CD4-positive, alpha-beta T cell (primary cell): Measurements from ENCODE around the gene FGF5. TPM values are rescaled to one million over a fixed set of nuclear protein-coding genes. Genes with fewer than 3 reads are reported as not detected.

ENCODE experiments used
- ATAC-seq: fragments of 200-7000 bp; cut with Tn5 transposase; one replicate; pipeline ENCODE4 v1.10.0; 2022; ENCODE audit warnings: mild to moderate bottlenecking; ENCODE audit not compliant: poor library complexity
- CTCF ChIA-PET: fragments of 350-600 bp; sonication (Branson Sonifier 250); formaldehyde crosslinking; loops from one replicate; lab custom pipeline; 2021; ENCODE audit warnings: antibody characterized with exemption, inconsistent platforms; lab: Charles Lee
- POLR2A ChIA-PET: fragments of 350-600 bp; sonication (Branson Sonifier 250); formaldehyde crosslinking; loops from one replicate; lab custom pipeline; 2021; ENCODE audit warnings: antibody characterized with exemption, inconsistent platforms; lab: Charles Lee
- DNase-seq, 14 experiments: peaks; one replicate each; pipeline ENCODE4 v3.0.0-alpha.2; 2013 to 2020; ENCODE audit warnings: mixed read lengths in 2 of 14
- H3K27ac ChIP-seq, 2 donors: one replicate each; pipeline versions ENCODE4 v1.5.1 to v1.7.0; 2013; ENCODE audit warnings: low read length in 2 of 2, low read depth in 1 of 2, mild to moderate bottlenecking in 1 of 2
- H3K27me3 ChIP-seq, 2 experiments: 1 replicate in 1 of 2; 2 replicates in 1 of 2; pipeline versions ENCODE4 v1.6.1 to v1.7.0; 2013; ENCODE audit warnings: low read length in 2 of 2, control low read depth in 1 of 2, mild to moderate bottlenecking in 1 of 2, moderate library complexity in 1 of 2; ENCODE audit not compliant: insufficient read depth in 2 of 2, control insufficient read depth in 1 of 2
- H3K36me3 ChIP-seq: one replicate; pipeline ENCODE4 v1.6.1; 2013; ENCODE audit warnings: low read length, control low read depth; ENCODE audit not compliant: insufficient read depth
- H3K4me1 ChIP-seq: one replicate; pipeline ENCODE4 v1.6.1; 2013; ENCODE audit warnings: low read length, control low read depth; ENCODE audit not compliant: insufficient read depth
- H3K4me3 ChIP-seq: one replicate; pipeline ENCODE4 v1.5.1; 2013; ENCODE audit warnings: mild to moderate bottlenecking, low read length, moderate library complexity
- H3K9me3 ChIP-seq, 2 experiments: 1 replicate in 1 of 2; 2 replicates in 1 of 2; pipeline versions ENCODE4 v1.6.1 to v1.7.0; 2013; ENCODE audit warnings: low read length in 2 of 2, mild to moderate bottlenecking in 2 of 2, control low read depth in 1 of 2, moderate library complexity in 1 of 2; ENCODE audit not compliant: control insufficient read depth in 1 of 2, insufficient read depth in 1 of 2
- H3K27ac Mint-ChIP-seq: one replicate; pipeline ENCODE4 v1.8.0; 2020; ENCODE audit warnings: mixed read lengths
- H3K27me3 Mint-ChIP-seq: one replicate; pipeline ENCODE4 v1.8.0; 2021; ENCODE audit warnings: mixed read lengths
- H3K36me3 Mint-ChIP-seq: one replicate; pipeline ENCODE4 v1.8.0; 2021; ENCODE audit warnings: low read depth, mixed read lengths
- H3K4me1 Mint-ChIP-seq: one replicate; pipeline ENCODE4 v1.8.0; 2021; ENCODE audit warnings: low read depth, mixed read lengths
- H3K4me3 Mint-ChIP-seq: one replicate; pipeline ENCODE4 v1.8.0; 2020; ENCODE audit warnings: mild to moderate bottlenecking, mixed read lengths
- H3K9me3 Mint-ChIP-seq: one replicate; pipeline ENCODE4 v1.8.0; 2020; ENCODE audit warnings: mixed read lengths
- intact Hi-C, 2 experiments: fragments of 100-400 bp; cut with DNase I in 1 of 2; cut with micrococcal nuclease in 1 of 2; formaldehyde crosslinking; loops; one replicate each; pipeline versions ENCODE4 v1.15.1 to v1.9.0; 2023 to 2025; cut with DNase I, micrococcal nuclease
- total RNA-seq, 174 experiments: library from RNA in 2 of 174; stranded (reverse) in 2 of 174; gene quantifications; one replicate each; pipeline ENCODE4 v1.2.3 and lab custom pipeline; 2021 to 2026
- TF ChIP-seq, protein P1 (sequence below): fragments of 200-600 bp; IDR thresholded peaks from one replicate; pipeline ENCODE4 v1.8.0; 2022; ENCODE audit warnings: antibody characterized with exemption, mild to moderate bottlenecking

Gene FGF5
- total RNA-seq, 2 experiments from 2014 or later, result 0.05 to 0.06 TPM

DNA sequence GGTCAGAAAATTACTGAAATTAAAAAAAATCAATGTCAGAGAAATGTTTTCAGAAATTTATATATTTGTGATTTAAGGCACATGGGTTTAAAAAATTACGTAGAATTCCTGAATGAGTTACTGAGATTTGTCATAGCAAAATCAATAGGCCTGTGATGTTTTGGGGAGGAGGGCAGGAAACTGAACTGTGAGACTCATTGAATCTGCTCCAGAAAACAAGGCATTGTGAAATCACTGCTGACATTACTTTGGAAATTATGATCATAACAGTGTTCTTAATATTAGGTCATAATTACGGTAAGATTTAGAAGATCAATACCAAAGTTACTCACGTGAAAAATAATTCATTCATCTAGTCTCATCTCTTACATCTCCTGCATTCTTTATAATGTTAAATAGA lies 5.3 kb downstream of the FGF5 start:
- intact Hi-C loops, result no loop called here
- DNase-seq (no peak), ATAC-seq (no peak)
- Mint-ChIP-seq H3K4me3 (no peak overlapping the region), H3K4me1 (peaks cover 16% of the 10 kb centered on the region), H3K9me3 (no peaks in the 10 kb centered on the region), H3K27me3 (peaks cover 59% of the 10 kb centered on the region), H3K36me3 (no peaks in the 10 kb centered on the region), H3K27ac (no peak overlapping the region)
- peaks cover 22 to 47% of the 10 kb centered on the region in 2 experiments for H3K27me3 ChIP-seq
- H3K36me3 ChIP-seq, result no peaks in the 10 kb centered on the region
- H3K4me3 ChIP-seq, result no peak overlapping the region
- TF ChIP-seq, protein P1, sequence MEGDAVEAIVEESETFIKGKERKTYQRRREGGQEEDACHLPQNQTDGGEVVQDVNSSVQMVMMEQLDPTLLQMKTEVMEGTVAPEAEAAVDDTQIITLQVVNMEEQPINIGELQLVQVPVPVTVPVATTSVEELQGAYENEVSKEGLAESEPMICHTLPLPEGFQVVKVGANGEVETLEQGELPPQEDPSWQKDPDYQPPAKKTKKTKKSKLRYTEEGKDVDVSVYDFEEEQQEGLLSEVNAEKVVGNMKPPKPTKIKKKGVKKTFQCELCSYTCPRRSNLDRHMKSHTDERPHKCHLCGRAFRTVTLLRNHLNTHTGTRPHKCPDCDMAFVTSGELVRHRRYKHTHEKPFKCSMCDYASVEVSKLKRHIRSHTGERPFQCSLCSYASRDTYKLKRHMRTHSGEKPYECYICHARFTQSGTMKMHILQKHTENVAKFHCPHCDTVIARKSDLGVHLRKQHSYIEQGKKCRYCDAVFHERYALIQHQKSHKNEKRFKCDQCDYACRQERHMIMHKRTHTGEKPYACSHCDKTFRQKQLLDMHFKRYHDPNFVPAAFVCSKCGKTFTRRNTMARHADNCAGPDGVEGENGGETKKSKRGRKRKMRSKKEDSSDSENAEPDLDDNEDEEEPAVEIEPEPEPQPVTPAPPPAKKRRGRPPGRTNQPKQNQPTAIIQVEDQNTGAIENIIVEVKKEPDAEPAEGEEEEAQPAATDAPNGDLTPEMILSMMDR, result no peak
- H3K4me1 ChIP-seq, result peaks cover 7% of the 10 kb centered on the region
- POLR2A ChIA-PET, result no interaction called here
- CTCF ChIA-PET, result no interaction called here
- peaks cover 0 to 8% of the 10 kb centered on the region in 2 experiments for H3K9me3 ChIP-seq
- H3K27ac ChIP-seq, result no peak overlapping the region

DNA sequence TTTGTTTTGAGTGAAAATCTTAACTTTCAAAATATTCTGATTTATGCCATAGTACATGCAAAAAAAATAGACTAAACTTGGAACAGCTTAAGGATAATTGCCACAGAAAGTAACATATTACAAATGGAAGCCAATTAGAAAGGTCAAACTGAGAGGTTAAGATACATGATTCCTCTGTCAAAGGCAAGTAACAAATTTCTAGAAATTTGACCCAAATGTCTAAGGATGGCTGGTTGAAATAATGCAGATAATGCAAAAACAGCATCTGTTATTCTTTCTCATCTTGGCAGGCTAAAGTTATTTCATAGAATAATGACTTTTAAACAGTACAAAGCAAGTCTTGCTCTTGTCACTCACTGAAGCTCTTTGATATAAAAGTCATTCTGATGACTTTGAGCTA lies 10.5 kb downstream of the FGF5 start:
- no peaks in the 10 kb centered on the region for H3K9me3 Mint-ChIP-seq
- peaks cover 0 to 7% of the 10 kb centered on the region in 2 experiments for H3K27me3 ChIP-seq
- H3K36me3 Mint-ChIP-seq, result no peaks in the 10 kb centered on the region
- H3K4me1 Mint-ChIP-seq, result no peaks in the 10 kb centered on the region
- no peaks in the 10 kb centered on the region for H3K4me1 ChIP-seq
- H3K9me3 ChIP-seq, result no peaks in the 10 kb centered on the region
- intact Hi-C loops, result no loop called here
- peaks cover 10% of the 10 kb centered on the region for H3K27me3 Mint-ChIP-seq
- no peak overlapping the region for H3K4me3 Mint-ChIP-seq
- DNase-seq (no peak), ATAC-seq (no peak)
- no peak overlapping the region for H3K27ac Mint-ChIP-seq
- H3K36me3 ChIP-seq, result no peaks in the 10 kb centered on the region
- H3K27ac ChIP-seq, result no peak overlapping the region
- POLR2A ChIA-PET, result no interaction called here
- no peak overlapping the region for H3K4me3 ChIP-seq
- CTCF ChIA-PET, result no interaction called here
- TF ChIP-seq, protein P1, result no peak

DNA sequence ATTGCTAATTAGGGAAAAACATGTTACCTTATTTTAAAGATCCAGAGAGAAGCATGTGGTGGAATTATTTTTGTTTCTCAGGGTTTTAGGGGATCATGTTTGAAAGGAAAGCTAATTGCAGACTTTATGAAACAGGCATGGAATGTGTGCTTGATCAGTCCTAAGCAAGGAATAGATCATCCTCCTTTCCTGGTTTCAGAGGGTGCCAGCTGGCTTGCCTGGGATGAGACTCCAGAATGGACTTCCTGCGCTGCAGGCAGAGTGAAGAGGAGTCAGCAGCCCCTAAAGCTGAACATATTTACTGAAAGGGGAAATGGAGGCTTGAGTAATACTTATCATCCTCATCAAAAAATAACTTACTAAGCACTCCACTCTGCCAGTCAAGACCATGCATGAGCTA lies 13.3 kb downstream of the FGF5 start:
- Mint-ChIP-seq H3K4me3 (no peak overlapping the region), H3K36me3 (no peaks in the 10 kb centered on the region), H3K27ac (no peak overlapping the region), H3K27me3 (peaks cover 6% of the 10 kb centered on the region), H3K9me3 (no peaks in the 10 kb centered on the region), H3K4me1 (no peaks in the 10 kb centered on the region)
- H3K36me3 ChIP-seq, result no peaks in the 10 kb centered on the region
- intact Hi-C loops, result no loop called here
- H3K4me3 ChIP-seq, result no peak overlapping the region
- peaks cover 0 to 4% of the 10 kb centered on the region in 2 experiments for H3K27me3 ChIP-seq
- no peak for DNase-seq
- POLR2A ChIA-PET, result no interaction called here
- no peak for ATAC-seq
- TF ChIP-seq, protein P1, result no peak
- H3K27ac ChIP-seq, result no peak overlapping the region
- CTCF ChIA-PET, result interaction anchor here (1.1 kb wide), 1 partner anchor 24 kb away, joined by 3 read pairs; no protein-coding TSS in a partner anchor
- no peaks in the 10 kb centered on the region for H3K4me1 ChIP-seq
- no peaks in the 10 kb centered on the region for H3K9me3 ChIP-seq
